ENCODE data around the gene MIER2. TPM values are rescaled to one million over a fixed set of nuclear protein-coding genes. Genes with fewer than 3 reads are reported as not detected.

MIER2 gene
- total and polyA plus RNA-seq, 2 donors (not counting 1 experiment from before 2014, with no cell fraction given): 10.5 to 19.7 TPM

DNA sequence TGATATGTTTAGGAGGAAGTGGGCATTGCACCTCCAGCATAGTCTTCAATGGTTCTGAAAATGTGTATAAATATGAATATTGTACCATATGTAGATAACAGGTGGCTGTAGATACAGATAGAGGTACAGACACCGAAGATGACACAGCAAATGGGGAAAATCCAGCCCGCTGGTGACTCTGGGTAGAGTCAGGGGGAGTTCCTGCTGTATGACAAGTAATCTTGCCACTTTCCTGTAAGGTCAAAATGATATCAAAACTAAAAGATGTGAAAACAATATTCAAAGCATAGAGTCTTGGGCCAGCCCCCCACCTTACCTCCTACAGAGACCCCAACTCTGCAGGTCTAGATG, 46.6 kb upstream of the MIER2 start:
- TF ChIP-seq, protein P1, sequence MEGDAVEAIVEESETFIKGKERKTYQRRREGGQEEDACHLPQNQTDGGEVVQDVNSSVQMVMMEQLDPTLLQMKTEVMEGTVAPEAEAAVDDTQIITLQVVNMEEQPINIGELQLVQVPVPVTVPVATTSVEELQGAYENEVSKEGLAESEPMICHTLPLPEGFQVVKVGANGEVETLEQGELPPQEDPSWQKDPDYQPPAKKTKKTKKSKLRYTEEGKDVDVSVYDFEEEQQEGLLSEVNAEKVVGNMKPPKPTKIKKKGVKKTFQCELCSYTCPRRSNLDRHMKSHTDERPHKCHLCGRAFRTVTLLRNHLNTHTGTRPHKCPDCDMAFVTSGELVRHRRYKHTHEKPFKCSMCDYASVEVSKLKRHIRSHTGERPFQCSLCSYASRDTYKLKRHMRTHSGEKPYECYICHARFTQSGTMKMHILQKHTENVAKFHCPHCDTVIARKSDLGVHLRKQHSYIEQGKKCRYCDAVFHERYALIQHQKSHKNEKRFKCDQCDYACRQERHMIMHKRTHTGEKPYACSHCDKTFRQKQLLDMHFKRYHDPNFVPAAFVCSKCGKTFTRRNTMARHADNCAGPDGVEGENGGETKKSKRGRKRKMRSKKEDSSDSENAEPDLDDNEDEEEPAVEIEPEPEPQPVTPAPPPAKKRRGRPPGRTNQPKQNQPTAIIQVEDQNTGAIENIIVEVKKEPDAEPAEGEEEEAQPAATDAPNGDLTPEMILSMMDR (IDR thresholded peaks at IDR 0.05): no peak
- no peak for TF ChIP-seq EZH2 (IDR thresholded peaks at IDR 0.05; ENCODE audit: borderline replicate concordance, insufficient read depth, low read depth, low read length, poor library complexity, severe bottlenecking)
- no peaks in the 10 kb centered on the region for H4K20me1 ChIP-seq (ENCODE audit: control insufficient read depth, insufficient read depth, low read length, poor library complexity, severe bottlenecking)
- Mint-ChIP-seq H3K4me3 (no peak overlapping the region), H3K27me3 (peaks cover 10% of the 10 kb centered on the region), H3K9me3 (ENCODE audit: insufficient read depth) (no peaks in the 10 kb centered on the region), H3K27ac (no peak overlapping the region), H3K4me1 (no peaks in the 10 kb centered on the region)
- no peak overlapping the region for H3K9ac ChIP-seq (ENCODE audit: low read length)
- peaks cover 0 to 10% (median 0%) of the 10 kb centered on the region in 4 experiments for H3K27me3 ChIP-seq (replicated peaks in 1 of 4; ENCODE audit: control extremely low read depth in 1 of 4, control insufficient read depth in 3 of 4, insufficient read depth in 4 of 4, low read length in 3 of 4)
- intact Hi-C loops (cut with micrococcal nuclease): no loop called here
- H3K36me3 ChIP-seq (replicated peaks in 1 of 2; ENCODE audit: control extremely low read depth in 1 of 2, control insufficient read depth in 1 of 2, extremely low read depth in 1 of 2, insufficient read depth in 2 of 2, low read length in 1 of 2): no peaks in the 10 kb centered on the region
- no CpG with 5 or more reads among the region's 2 CpGs for WGBS (ENCODE audit: insufficient coverage)
- CTCF ChIA-PET: no interaction called here
- ATAC-seq (ENCODE audit: low read depth) (no peak), DNase-seq (no peak)
- H3K79me2 ChIP-seq (ENCODE audit: control insufficient read depth, insufficient read depth, low read length): no peaks in the 10 kb centered on the region
- POLR2A ChIA-PET: no interaction called here
- H3K9me3 ChIP-seq (ENCODE audit: control extremely low read depth in 1 of 3, control insufficient read depth in 2 of 3, insufficient read depth in 1 of 3, low read length in 2 of 3): peaks cover 0 to 30% (median 0%) of the 10 kb centered on the region in 3 donors
- H3K4me1 ChIP-seq (ENCODE audit: control insufficient read depth in 2 of 2, insufficient read depth in 2 of 2, low read length in 2 of 2): no peaks in the 10 kb centered on the region
- H3K27ac ChIP-seq (ENCODE audit: low read length in 2 of 2): no peak overlapping the region
- H2AFZ ChIP-seq (ENCODE audit: insufficient read depth, low read depth, low read length, poor library complexity, severe bottlenecking): no peak overlapping the region
- H3K4me3 ChIP-seq (ENCODE audit: control extremely low read depth in 1 of 5, extremely low read depth in 1 of 5, insufficient read depth in 1 of 5, low read depth in 2 of 5, low read length in 4 of 5): no peak overlapping the region
- H3K4me2 ChIP-seq (replicated peaks; ENCODE audit: low read depth, low read length, poor library complexity, severe bottlenecking): no peak overlapping the region

DNA sequence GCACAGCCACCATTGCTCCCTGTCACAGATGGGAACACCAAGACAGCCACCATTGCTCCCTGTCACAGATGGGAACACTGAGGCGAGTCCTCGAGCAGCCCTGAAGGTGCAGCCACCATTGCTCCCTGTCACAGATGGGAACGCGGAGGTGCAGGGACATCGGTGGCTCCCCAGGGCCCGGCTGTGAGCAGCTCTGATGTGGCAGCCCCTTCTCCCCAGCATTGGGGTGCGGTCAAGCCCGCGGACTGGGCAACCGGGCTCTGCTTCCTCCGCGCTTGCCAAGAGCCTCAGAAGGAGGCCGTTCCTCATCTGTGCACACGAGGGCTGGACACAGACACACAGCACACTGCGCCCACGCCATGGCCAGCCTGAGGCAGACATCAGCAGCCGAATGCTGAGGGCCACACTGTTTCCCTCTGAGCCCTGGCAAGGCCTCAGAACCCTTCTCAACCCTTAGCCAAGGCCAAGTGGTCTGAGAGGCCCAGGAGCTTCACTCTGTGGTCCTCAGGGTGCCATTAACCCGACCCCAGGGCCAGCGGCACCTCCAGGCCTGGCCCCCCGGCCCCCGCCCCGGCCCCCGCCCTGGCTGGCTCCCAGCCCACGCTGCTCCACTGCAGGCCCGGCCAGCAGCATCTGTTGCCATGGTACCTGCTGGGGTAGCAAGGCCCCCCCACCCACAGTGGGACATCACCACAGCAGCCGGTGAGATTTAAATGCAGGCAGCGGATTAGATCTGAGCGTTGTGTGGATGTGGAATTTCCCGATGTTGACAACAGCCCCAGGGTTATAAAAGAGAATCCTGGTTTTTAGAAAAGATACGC, 46.0 kb upstream of the MIER2 start:
- POLR2A ChIA-PET: no interaction called here
- DNase-seq: no peak
- CTCF ChIA-PET: no interaction called here
- no peaks in the 10 kb centered on the region for H3K4me1 ChIP-seq (ENCODE audit: control insufficient read depth in 2 of 2, insufficient read depth in 2 of 2, low read length in 2 of 2)
- H3K9me3 ChIP-seq (ENCODE audit: control extremely low read depth in 1 of 3, control insufficient read depth in 2 of 3, insufficient read depth in 1 of 3, low read length in 2 of 3): peaks cover 0 to 26% (median 0%) of the 10 kb centered on the region in 3 donors
- no peak overlapping the region for H3K4me2 ChIP-seq (replicated peaks; ENCODE audit: low read depth, low read length, poor library complexity, severe bottlenecking)
- intact Hi-C loops (cut with micrococcal nuclease): no loop called here
- H3K9me3 Mint-ChIP-seq (ENCODE audit: insufficient read depth): no peaks in the 10 kb centered on the region
- no peak overlapping the region for H2AFZ ChIP-seq (ENCODE audit: insufficient read depth, low read depth, low read length, poor library complexity, severe bottlenecking)
- no peaks in the 10 kb centered on the region for H3K79me2 ChIP-seq (ENCODE audit: control insufficient read depth, insufficient read depth, low read length)
- H3K4me1 Mint-ChIP-seq: no peaks in the 10 kb centered on the region
- no peaks in the 10 kb centered on the region for H4K20me1 ChIP-seq (ENCODE audit: control insufficient read depth, insufficient read depth, low read length, poor library complexity, severe bottlenecking)
- WGBS (ENCODE audit: insufficient coverage): 86% methylated on average over 27 of the region's 30 CpGs
- TF ChIP-seq EZH2 (IDR thresholded peaks at IDR 0.05; ENCODE audit: borderline replicate concordance, insufficient read depth, low read depth, low read length, poor library complexity, severe bottlenecking): no peak
- TF ChIP-seq, protein P1 (IDR thresholded peaks at IDR 0.05): no peak
- H3K27me3 Mint-ChIP-seq: peaks cover 15% of the 10 kb centered on the region
- H3K27ac Mint-ChIP-seq: no peak overlapping the region
- H3K36me3 ChIP-seq (replicated peaks in 1 of 2; ENCODE audit: control extremely low read depth in 1 of 2, control insufficient read depth in 1 of 2, extremely low read depth in 1 of 2, insufficient read depth in 2 of 2, low read length in 1 of 2): no peaks in the 10 kb centered on the region
- peaks cover 0 to 10% (median 0%) of the 10 kb centered on the region in 4 experiments for H3K27me3 ChIP-seq (replicated peaks in 1 of 4; ENCODE audit: control extremely low read depth in 1 of 4, control insufficient read depth in 3 of 4, insufficient read depth in 4 of 4, low read length in 3 of 4)
- no peak overlapping the region for H3K9ac ChIP-seq (ENCODE audit: low read length)
- no peak overlapping the region for H3K27ac ChIP-seq (ENCODE audit: low read length in 2 of 2)
- H3K4me3 Mint-ChIP-seq: no peak overlapping the region
- H3K4me3 ChIP-seq (ENCODE audit: control extremely low read depth in 1 of 5, extremely low read depth in 1 of 5, insufficient read depth in 1 of 5, low read depth in 2 of 5, low read length in 4 of 5): no peak overlapping the region
- ATAC-seq (ENCODE audit: low read depth): no peak

All from B cell (primary cell).